Body of pancreas (tissue), 4 donors: ENCODE results near the gene GLB1L2. TPM values are rescaled to one million over a fixed set of nuclear protein-coding genes. Genes with fewer than 3 reads are reported as not detected.

Experiments
- ATAC-seq: fragments of 150-250 bp; one replicate; pipeline ENCODE4 v1.9.1; 2016
- DNase-seq, 4 donors: peaks; one replicate each; pipeline ENCODE4 v3.0.0-alpha.2; 2019
- H3K27ac ChIP-seq, 4 donors: fragments of 200-600 bp; sonication (generic); 1 replicate in 3 of 4; 2 replicates in 1 of 4; pipeline versions ENCODE4 v1.5.1 to v1.6.1; 2016 to 2019; ENCODE audit warnings: mild to moderate bottlenecking in 1 of 4, mixed read lengths in 1 of 4, moderate library complexity in 1 of 4
- H3K27me3 ChIP-seq, 2 donors: fragments of 200-600 bp; sonication (generic); one replicate each; pipeline ENCODE4 v1.6.0; 2016; ENCODE audit warnings: mild to moderate bottlenecking in 1 of 2
- H3K36me3 ChIP-seq, 2 donors: fragments of 200-600 bp; sonication (generic); replicated peaks in 1 of 2; 2 replicates each; pipeline ENCODE4 v1.5.1; 2016; ENCODE audit warnings: low read depth in 2 of 2; ENCODE audit not compliant: insufficient read depth in 1 of 2
- H3K4me1 ChIP-seq: fragments of 200-600 bp; sonication (generic); one replicate; pipeline ENCODE4 v1.6.0; 2016
- H3K4me3 ChIP-seq, 2 donors: fragments of 200-600 bp; sonication (generic); 1 replicate in 1 of 2; 2 replicates in 1 of 2; pipeline ENCODE4 v1.5.1; 2016 to 2019
- H3K9me3 ChIP-seq, 3 donors: fragments of 200-600 bp; sonication (generic); 1 replicate in 2 of 3; 2 replicates in 1 of 3; pipeline ENCODE4 v1.5.1; 2016
- CTCF ChIP-seq, 7 experiments: fragments of 450-650 bp in 4 of 7; fragments of 200-600 bp in 3 of 7; sonication (generic) in 3 of 7; IDR thresholded peaks; one replicate each; pipeline ENCODE4 v1.5.1; 2016 to 2019; ENCODE audit warnings: antibody characterized with exemption in 7 of 7
- POLR2A ChIP-seq, 3 donors: fragments of 450-650 bp; IDR thresholded peaks; one replicate each; pipeline ENCODE4 v1.6.1; 2016; ENCODE audit warnings: antibody characterized with exemption in 3 of 3, mild to moderate bottlenecking in 2 of 3
- WGBS, 2 donors: methylation state at CpG; one replicate each; pipeline ENCODE4 v1.1.5; 2017; 5-methylcytosine and 5-hydroxymethylcytosine counted together
- intact Hi-C: fragments of 100-400 bp; cut with DNase I; formaldehyde crosslinking; loops from one replicate; pipeline ENCODE4 v1.15.1; 2023
- total RNA-seq, 2 donors: library from RNA; depleted of rRNA; stranded (reverse); fragments of >200 nt; gene quantifications; one replicate each; pipeline ENCODE4 v1.1.0, GENCODE V29; 2016

The GLB1L2 gene
- total RNA-seq, 2 donors from 2014 or later = 9.1 to 10.9 TPM

GRCh38 chr11:134312223-134312622, 19.6 kb upstream of the GLB1L2 start:
- WGBS, 2 donors = 85 to 86% methylated on average over 11 to 12 of the region's 12 CpGs
- intact Hi-C loops = no loop called here
- DNase-seq = no peak

GRCh38 chr11:134312807-134313206, 19.0 kb upstream of the GLB1L2 start:
- H3K4me1 ChIP-seq = no peaks in the 10 kb centered on the region
- peaks cover 0 to 4% (median 0%) of the 10 kb centered on the region in 3 donors for H3K9me3 ChIP-seq
- no peak overlapping the region for H3K4me3 ChIP-seq
- DNase-seq (no peak), ATAC-seq (no peak)
- no peaks in the 10 kb centered on the region for H3K27me3 ChIP-seq
- H3K27ac ChIP-seq = no peak overlapping the region
- H3K36me3 ChIP-seq = no peaks in the 10 kb centered on the region
- no peak for TF ChIP-seq POLR2A (IDR thresholded peaks at IDR 0.05)
- no peak for TF ChIP-seq CTCF (IDR thresholded peaks at IDR 0.05)
- intact Hi-C loops = no loop called here
- 49 to 85% methylated on average over 2 to 5 of the region's 5 CpGs for WGBS, 2 donors

More at GRCh38 chr11:134312223-134312622, 19.6 kb upstream of the GLB1L2 start:
- TF ChIP-seq CTCF (IDR thresholded peaks at IDR 0.05) = no peak
- no peak for TF ChIP-seq POLR2A (IDR thresholded peaks at IDR 0.05)
- no peak overlapping the region for H3K27ac ChIP-seq
- no peak for ATAC-seq
- H3K36me3 ChIP-seq = no peaks in the 10 kb centered on the region
- no peak overlapping the region for H3K4me3 ChIP-seq
- peaks cover 0 to 4% (median 0%) of the 10 kb centered on the region in 3 donors for H3K9me3 ChIP-seq
- no peaks in the 10 kb centered on the region for H3K4me1 ChIP-seq
- H3K27me3 ChIP-seq = no peaks in the 10 kb centered on the region

- Histone ChIP-seq H3K27me3 (no peaks in the 10 kb centered on the region), H3K4me1 (no peaks in the 10 kb centered on the region), H3K9me3 (peaks cover 0 to 4% (median 0%) of the 10 kb centered on the region in 3 donors), H3K36me3 (no peaks in the 10 kb centered on the region), H3K27ac (no peak overlapping the region), H3K4me3 (no peak overlapping the region)
- ATAC-seq = no peak
- DNase-seq = no peak
- TF ChIP-seq CTCF (IDR thresholded peaks at IDR 0.05) (no peak), POLR2A (IDR thresholded peaks at IDR 0.05) (no peak)
- intact Hi-C loops = no loop called here
- whole genome bisulfite sequencing, 2 donors = 82 to 92% methylated on average over 5 to 9 of the region's 10 CpGs
These were observed 18.4 kb upstream of the GLB1L2 start for GRCh38 chr11:134313379-134313778.

- no peaks in the 10 kb centered on the region for H3K4me1 ChIP-seq
- WGBS, 2 donors = 66 to 68% methylated on average over 9 of the region's 9 CpGs
- peaks cover 0 to 4% (median 0%) of the 10 kb centered on the region in 3 donors for H3K9me3 ChIP-seq
- no peak overlapping the region for H3K4me3 ChIP-seq
- H3K36me3 ChIP-seq = no peaks in the 10 kb centered on the region
- H3K27me3 ChIP-seq = no peaks in the 10 kb centered on the region
- intact Hi-C loops = no loop called here
- no peak overlapping the region for H3K27ac ChIP-seq
- DNase-seq (peak; percentile 64 to 78 (median 71)), ATAC-seq (peak; percentile 87)
- TF ChIP-seq CTCF (IDR thresholded peaks at IDR 0.05) = peak in 5 of 7 experiments; percentile 9 to 60 (median 52)
- no peak for TF ChIP-seq POLR2A (IDR thresholded peaks at IDR 0.05)
These were observed 17.8 kb upstream of the GLB1L2 start for GRCh38 chr11:134313821-134314607.
